GM19240 (cell line): ENCODE data around the gene AMFR.

Source experiments
- DNase-seq: peaks from one replicate; pipeline ENCODE4 v3.0.0; 2011; ENCODE audit warnings: low spot score; ENCODE audit not compliant: insufficient read length

Gene AMFR

GRCh38 chr16:56332464-56333079, 92.8 kb downstream of the AMFR start:
- DNase-seq: no peak

- DNase-seq: no peak
These were observed 93.4 kb downstream of the AMFR start for GRCh38 chr16:56331915-56332314.

- no peak for DNase-seq
These were observed 93.9 kb downstream of the AMFR start for GRCh38 chr16:56331399-56331798.

- no peak for DNase-seq
These were observed 94.9 kb downstream of the AMFR start for GRCh38 chr16:56330476-56330875.

- DNase-seq: no peak
These were observed 95.5 kb downstream of the AMFR start for GRCh38 chr16:56329887-56330286.

GRCh38 chr16:56328276-56329022, 96.9 kb downstream of the AMFR start:
- DNase-seq: no peak

- DNase-seq: no peak
These were observed 97.5 kb downstream of the AMFR start for GRCh38 chr16:56327929-56328258.

GRCh38 chr16:56327071-56327928, 98.0 kb downstream of the AMFR start:
- DNase-seq: no peak

- no peak for DNase-seq
These were observed 99.4 kb downstream of the AMFR start for GRCh38 chr16:56325956-56326355.

GRCh38 chr16:56324406-56324805, 100.9 kb downstream of the AMFR start:
- DNase-seq: no peak

- DNase-seq: no peak
These were observed 103.8 kb downstream of the AMFR start for GRCh38 chr16:56321571-56321970.

GRCh38 chr16:56320811-56321558, 104.4 kb downstream of the AMFR start:
- no peak for DNase-seq

- DNase-seq: no peak
These were observed 105.3 kb downstream of the AMFR start for GRCh38 chr16:56320056-56320455.

GRCh38 chr16:56319376-56319775, 106.0 kb downstream of the AMFR start:
- DNase-seq: no peak

GRCh38 chr16:56318827-56319140, 106.6 kb downstream of the AMFR start:
- DNase-seq: no peak

GRCh38 chr16:56317998-56318826, 107.1 kb downstream of the AMFR start:
- DNase-seq: peak; percentile 93

GRCh38 chr16:56316545-56316944, 108.8 kb downstream of the AMFR start:
- DNase-seq: no peak

GRCh38 chr16:56315955-56316354, 109.4 kb downstream of the AMFR start:
- no peak for DNase-seq

- DNase-seq: no peak
These were observed 111.0 kb downstream of the AMFR start for GRCh38 chr16:56314244-56314850.

- DNase-seq: no peak
These were observed 112.8 kb downstream of the AMFR start for GRCh38 chr16:56312556-56312955.

- no peak for DNase-seq
These were observed 113.4 kb downstream of the AMFR start for GRCh38 chr16:56312028-56312300.
